GM19240 (cell line): ENCODE results near the gene DSP.

ENCODE experiments used
- DNase-seq: peaks from one replicate; pipeline ENCODE4 v3.0.0; 2011; ENCODE audit warnings: low spot score; ENCODE audit not compliant: insufficient read length

The DSP gene

DNA sequence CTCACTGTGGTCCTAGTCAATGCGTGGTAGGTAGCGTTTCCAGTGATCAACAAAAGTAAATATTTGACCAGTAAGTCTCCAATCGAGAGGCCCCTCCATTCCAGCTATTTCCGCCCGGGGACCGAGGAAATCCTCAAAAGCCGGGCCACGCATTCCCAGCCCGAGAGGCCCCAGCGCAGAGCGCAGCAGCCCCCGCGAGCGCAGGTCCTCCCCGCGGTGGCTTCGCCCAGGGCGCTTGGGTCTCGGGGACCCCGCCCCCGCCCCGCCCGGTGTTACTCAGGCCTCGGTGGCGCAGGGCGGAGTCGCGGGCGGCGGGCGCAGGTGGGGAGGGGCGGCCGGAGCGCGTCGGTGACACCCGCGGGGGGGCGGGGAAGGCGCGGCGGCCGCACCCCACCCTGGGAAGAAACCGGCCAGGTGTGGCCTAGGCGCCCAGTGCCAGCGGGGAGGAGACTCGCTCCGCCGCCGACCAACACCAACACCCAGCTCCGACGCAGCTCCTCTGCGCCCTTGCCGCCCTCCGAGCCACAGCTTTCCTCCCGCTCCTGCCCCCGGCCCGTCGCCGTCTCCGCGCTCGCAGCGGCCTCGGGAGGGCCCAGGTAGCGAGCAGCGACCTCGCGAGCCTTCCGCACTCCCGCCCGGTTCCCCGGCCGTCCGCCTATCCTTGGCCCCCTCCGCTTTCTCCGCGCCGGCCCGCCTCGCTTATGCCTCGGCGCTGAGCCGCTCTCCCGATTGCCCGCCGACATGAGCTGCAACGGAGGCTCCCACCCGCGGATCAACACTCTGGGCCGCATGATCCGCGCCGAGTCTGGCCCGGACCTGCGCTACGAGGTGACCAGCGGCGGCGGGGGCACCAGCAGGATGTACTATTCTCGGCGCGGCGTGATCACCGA is at the start of gene DSP:
Gene DSP, plus strand, starts transcription at position 497 of the 890 bp plus-strand sequence. Its CDS starts 245 bp downstream, at position 742.
- no peak for DNase-seq

DNA sequence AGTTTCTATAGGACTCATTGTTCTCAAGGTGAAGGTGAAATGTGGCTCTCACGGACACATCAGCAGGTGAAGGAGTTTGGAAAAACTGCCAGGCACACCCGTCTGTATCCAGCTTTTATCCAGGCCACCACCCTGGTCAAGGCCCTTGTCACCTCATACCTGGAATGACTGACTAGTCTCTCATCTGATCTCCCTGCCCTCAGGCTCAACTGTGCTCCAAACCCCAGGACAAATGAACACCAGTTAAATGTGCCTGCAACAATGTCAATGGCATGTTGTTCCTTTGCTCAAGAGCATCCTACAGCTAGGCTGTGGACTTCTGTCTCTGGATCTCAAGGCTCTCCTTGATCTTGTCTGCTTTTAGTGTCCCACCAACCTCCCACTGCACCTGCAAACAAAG is 47.6 kb upstream of the DSP start:
- no peak for DNase-seq

- DNase-seq: no peak
These were observed 46.8 kb upstream of the DSP start for GRCh38 chr6:7494638-7495037.

DNA sequence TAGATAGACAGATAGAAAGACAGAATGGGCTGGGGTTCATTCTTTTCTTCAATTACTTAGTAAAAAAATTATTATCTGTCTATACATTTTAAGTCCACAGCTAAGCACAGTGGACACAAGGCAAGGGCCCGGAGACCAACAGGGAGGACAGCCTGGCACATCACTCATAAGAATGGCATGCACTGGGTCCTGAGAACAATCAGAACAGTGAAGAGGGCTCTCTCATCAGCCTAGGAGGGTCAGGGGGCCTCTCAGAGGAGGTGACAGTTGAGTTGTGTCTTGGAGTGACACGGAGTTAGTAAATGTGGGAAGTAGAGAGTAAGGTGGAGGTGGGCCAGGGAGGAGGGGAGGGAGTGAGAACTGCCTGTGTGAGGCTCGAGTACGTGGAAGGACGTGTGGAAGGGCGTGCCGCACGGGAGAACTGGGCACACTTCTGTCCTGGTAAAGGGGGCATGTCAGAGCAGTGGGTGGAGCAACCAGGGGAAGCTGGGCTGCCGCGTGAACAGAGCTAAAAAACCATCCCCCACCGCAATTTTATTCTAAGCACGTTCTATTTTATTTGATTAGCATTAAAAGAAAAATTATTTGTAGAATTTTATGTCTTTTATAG is 45.1 kb upstream of the DSP start:
- DNase-seq: no peak

DNA sequence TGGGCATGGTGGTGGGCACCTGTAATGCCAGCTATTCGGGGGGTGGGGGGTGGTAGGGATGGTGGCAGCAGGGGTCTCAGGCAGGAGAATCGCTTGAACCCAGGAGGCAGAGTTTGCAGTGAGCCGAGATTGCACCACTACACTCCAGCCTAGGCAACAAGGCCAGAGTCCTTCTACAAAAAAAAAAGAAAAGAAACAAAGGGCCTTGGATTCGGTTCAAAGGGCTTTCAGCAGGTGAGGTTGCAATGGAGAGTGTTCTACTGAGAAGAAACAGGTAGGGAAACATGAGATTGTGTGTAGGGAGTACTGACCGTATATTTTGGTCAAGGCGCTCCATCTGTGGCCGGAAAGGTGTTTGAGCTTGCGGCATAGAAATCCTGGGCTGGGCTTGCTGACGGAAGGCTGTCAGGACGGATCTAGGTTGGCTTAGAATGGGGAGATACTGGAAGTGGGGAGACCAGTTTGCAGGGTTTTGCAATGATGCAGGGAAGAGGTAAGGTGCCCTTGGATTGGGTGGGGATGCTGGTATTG is 40.7 kb upstream of the DSP start:
- no peak for DNase-seq

GRCh38 chr6:7502743-7503142 is 38.7 kb upstream of the DSP start:
- DNase-seq: no peak

DNA sequence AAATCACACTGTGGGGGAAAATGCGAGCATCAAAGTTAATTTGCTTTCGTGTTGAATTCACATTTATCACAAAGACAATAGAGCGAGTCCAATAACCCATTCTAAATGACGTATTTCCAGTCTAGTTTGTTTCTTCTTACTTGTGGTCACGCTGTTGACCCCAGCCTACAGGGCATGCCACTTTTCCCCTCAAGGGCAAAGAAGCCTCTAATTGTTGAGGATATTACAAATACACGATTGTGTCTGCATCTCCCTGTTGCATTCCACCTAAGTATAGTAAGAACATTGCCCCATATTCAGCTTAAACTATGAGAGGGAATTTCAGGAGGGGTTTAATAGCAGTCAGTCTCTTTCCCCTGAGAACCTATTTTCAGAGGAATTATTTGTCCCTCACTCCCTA is 37.4 kb upstream of the DSP start:
- no peak for DNase-seq

DNA sequence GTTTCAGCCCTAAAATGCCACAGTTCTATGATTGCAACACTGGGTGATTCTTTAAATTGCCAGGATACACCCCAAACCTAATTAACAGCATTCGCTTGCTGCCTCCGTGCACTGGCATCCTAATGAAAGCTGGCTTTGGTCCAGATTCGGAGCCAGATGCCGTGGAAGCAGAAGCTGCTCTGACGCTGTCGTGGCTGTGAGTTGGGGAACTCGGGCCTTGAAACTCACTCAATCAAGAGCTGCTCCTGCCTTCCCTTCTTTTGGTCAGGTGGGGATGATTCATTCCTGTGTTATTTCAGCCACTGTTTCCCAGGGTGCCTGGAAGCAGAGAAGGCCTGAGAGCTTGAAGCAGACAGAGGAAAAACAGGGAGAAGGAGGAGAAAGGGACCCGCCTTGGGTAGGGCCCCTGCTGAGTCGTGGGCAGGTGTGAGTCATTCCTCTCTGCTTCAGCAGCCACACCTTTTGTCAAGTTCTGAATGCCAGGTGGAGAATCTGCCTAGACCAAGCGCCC is 36.2 kb upstream of the DSP start:
- DNase-seq: no peak

DNA sequence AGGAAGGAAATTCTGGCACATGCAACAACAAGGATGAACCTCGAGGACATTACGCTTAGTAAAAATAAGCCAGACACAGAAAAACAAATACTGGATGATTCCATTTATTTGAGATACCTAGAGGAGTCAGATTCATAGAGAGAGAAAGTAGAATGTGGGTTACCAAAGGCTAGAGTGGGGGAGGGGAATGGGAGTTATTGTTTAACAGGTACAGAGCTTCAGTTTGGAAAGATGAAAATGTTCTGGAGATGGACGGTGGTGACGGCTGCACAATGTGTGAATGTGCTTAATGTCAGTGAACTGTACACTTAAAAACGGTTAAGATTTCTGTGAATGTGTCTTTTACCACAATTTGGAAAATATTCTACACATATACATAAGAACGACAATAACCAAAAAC is 33.9 kb upstream of the DSP start:
- DNase-seq: no peak

GRCh38 chr6:7512320-7512719 is 29.2 kb upstream of the DSP start:
- no peak for DNase-seq

DNA sequence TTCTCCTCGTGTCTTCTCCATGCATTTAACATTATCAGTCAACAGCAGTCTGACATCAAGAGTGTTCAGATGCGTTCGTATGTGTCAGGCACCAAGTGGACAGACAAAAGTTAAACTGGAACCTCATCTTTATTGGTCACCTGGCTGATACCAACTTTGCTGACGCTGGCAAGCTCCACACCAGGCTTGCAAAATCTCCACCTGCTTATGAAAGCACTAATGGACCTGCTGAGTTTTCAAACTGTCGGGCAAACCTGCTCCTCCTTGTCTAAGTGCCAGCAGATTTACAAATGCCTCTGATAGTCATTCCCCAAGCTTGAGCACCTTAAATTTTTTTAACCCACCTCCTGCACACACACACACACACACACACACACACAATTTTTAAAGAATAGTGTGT is 27.9 kb upstream of the DSP start:
- no peak for DNase-seq

- DNase-seq: no peak
These were observed 26.1 kb upstream of the DSP start for GRCh38 chr6:7515363-7515762.

GRCh38 chr6:7518877-7519276 is 22.6 kb upstream of the DSP start:
- no peak for DNase-seq

DNA sequence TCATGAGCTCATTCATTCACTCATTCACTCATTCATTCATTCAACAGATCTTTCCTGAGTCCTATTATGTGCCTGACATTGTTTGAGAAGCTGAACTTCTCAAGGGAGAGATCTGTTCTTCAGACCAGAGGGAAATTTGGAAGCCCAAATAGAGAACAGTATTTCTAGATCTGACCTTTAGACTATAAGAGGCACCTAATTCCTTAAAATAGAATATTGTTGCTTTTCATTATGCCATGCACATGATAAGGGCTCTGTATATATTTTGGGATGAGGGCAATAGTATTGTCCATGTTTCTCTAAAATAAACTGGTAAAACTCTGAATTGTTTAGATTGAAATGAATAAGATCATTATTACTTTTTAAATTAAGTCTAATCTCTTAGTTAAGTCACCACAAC is 18.6 kb upstream of the DSP start:
- DNase-seq: no peak

GRCh38 chr6:7523922-7524321 is 17.5 kb upstream of the DSP start:
- no peak for DNase-seq

- no peak for DNase-seq
These were observed 14.7 kb upstream of the DSP start for GRCh38 chr6:7526755-7527154.

DNA sequence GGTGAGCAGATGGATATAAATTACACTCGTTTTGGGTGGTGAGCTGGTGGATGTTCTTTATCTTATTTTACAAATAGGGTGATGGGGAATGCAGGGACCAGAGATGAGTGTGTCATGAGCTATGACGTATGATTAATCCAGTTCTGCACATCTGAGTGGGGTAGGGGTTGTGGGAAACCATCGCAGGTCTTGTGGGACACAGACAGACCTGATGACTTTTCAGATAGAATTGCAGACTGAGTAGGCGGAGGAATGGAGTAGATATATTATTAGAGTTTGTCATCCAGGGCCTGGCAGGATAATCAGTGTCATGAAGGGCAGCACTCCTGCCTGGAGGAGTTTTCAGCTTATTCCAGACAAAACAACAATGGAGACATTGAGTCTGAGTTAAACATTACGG is 12.9 kb upstream of the DSP start:
- DNase-seq: no peak

DNA sequence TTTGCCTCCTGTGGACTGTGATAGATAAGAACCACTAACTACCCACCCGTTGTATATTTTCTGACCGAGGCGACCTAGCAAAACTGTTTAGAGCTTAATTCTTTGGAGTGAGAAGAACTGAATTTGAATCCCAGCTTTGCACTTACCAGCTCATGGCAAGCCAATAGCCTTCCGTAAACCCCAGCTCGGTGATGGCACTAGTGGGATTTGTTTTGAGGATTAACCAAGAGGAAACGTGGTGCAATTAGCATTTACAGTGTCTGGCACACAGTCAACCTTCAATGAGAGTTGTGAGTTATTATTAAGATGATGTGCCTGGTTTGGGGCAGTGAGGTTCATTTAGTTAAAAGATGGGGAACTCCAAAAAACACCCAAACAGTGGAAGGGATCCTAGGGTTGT is 12.3 kb upstream of the DSP start:
- no peak for DNase-seq

- DNase-seq: no peak
These were observed 9.2 kb upstream of the DSP start for GRCh38 chr6:7532232-7532631.

DNA sequence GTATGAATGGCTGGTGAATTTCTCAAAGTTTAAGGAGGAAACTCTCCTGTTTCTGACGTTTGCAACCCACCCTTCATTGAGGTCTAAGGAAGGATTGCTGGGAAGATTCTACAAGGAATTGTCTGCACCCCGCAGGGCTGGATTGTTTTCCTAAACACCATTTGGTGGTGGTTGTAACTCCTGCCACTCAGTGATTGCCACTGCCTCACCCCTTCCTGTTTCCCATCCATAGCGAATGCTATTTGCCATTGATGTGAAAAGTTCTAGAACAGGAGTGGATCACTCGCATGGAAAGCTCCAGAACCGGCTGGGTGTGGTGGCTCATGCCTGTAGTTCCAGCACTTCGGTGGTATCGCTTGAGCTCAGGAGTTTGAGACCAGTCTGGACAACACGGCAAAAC is 8.7 kb upstream of the DSP start:
- no peak for DNase-seq

GRCh38 chr6:7534192-7534591 is 7.3 kb upstream of the DSP start:
- no peak for DNase-seq

- DNase-seq: no peak
These were observed 6.0 kb upstream of the DSP start for GRCh38 chr6:7535498-7535897.
